K562 (cell line): Measurements from ENCODE around the gene LRRC3C. TPM values are rescaled to one million over a fixed set of nuclear protein-coding genes. Genes with fewer than 3 reads are reported as not detected.

Source experiments
- ATAC-seq: fragments of 200-7000 bp; cut with Tn5 transposase; 3 replicates; pipeline ENCODE4 v1.9.1; 2020; ENCODE audit warnings: moderate library complexity
- BruUV-seq: library from RNA; stranded (reverse); fragments of 400-500 nt; replicated peaks from 2 replicates; lab custom pipeline; 2021; lab: Mats Ljungman, UMichigan
- CTCF ChIA-PET: fragments of 300-600 bp; formaldehyde crosslinking; extraction: SDS; loops from one replicate; lab custom pipeline; 2021; ENCODE audit warnings: low intra/inter-chr PET ratio; lab: Yijun Ruan, JAX
- POLR2A ChIA-PET: fragments of 300-600, 350-650 bp; sonication (Branson Sonifier 250); formaldehyde crosslinking; extraction: SDS; loops from one replicate; lab custom pipeline; 2021; ENCODE audit warnings: antibody characterized with exemption, inconsistent platforms; lab: Yijun Ruan, JAX
- DNase-seq, 4 experiments: peaks; one replicate each; pipeline versions ENCODE4 v3.0.0 to v3.0.0-alpha.2; 2011 to 2018; ENCODE audit warnings: low spot score in 3 of 4, mixed read lengths in 3 of 4; ENCODE audit errors: extremely low read depth in 1 of 4
- FAIRE-seq: peaks from 2 replicates; lab custom pipeline; 2011; peaks lifted over from hg19 to GRCh38; lab: Jason Lieb, UNC
- H2AFZ ChIP-seq: 2 replicates; pipeline ENCODE4 v1.6.0; 2011; ENCODE audit warnings: low read depth, low read length, control low read depth, inconsistent platforms
- H3K27ac ChIP-seq: fragments of 200-600 bp; 3 replicates; pipeline ENCODE4 v1.8.0; 2011; ENCODE audit warnings: low read depth, mild to moderate bottlenecking, control low read depth, inconsistent platforms, low read length, moderate library complexity, mixed read lengths; ENCODE audit errors: extremely low read depth
- H3K27me3 ChIP-seq, 2 experiments: fragments of 300-600 bp in 1 of 2; 2 replicates in 1 of 2; 3 replicates in 1 of 2; pipeline versions ENCODE4 v1.6.0 to v1.8.0; 2011; ENCODE audit warnings: inconsistent platforms in 2 of 2, low read length in 2 of 2, mild to moderate bottlenecking in 1 of 2, mixed read lengths in 1 of 2, moderate library complexity in 1 of 2; ENCODE audit not compliant: control insufficient read depth in 2 of 2, insufficient read depth in 2 of 2
- H3K36me3 ChIP-seq: fragments of 300-600 bp; 3 replicates; pipeline ENCODE4 v1.8.0; 2011; ENCODE audit warnings: mild to moderate bottlenecking, low read length, inconsistent platforms; ENCODE audit not compliant: control insufficient read depth, insufficient read depth
- H3K4me1 ChIP-seq, 2 experiments: fragments of 200-600 bp in 1 of 2; replicated peaks in 1 of 2; 2 replicates in 1 of 2; 3 replicates in 1 of 2; pipeline versions ENCODE4 v1.5.1 to v1.8.0; 2011; ENCODE audit warnings: inconsistent platforms in 2 of 2, low read length in 2 of 2, mild to moderate bottlenecking in 1 of 2, mixed read lengths in 1 of 2, moderate library complexity in 1 of 2; ENCODE audit not compliant: control insufficient read depth in 2 of 2, insufficient read depth in 2 of 2
- H3K4me2 ChIP-seq: 2 replicates; pipeline ENCODE4 v1.6.1; 2011; ENCODE audit warnings: low read length, control low read depth, inconsistent platforms, mixed read lengths; ENCODE audit not compliant: insufficient read depth
- H3K4me3 ChIP-seq: fragments of 200-600 bp; sonication (generic), shearing (Covaris generic); 2 replicates; pipeline ENCODE4 v1.5.1; 2016; ENCODE audit warnings: control low read depth, inconsistent platforms
- H3K79me2 ChIP-seq: fragments of 200-600 bp; 3 replicates; pipeline ENCODE4 v1.8.0; 2011; ENCODE audit warnings: low read length, inconsistent platforms; ENCODE audit not compliant: control insufficient read depth, insufficient read depth
- H3K9ac ChIP-seq, 2 experiments: 2 replicates each; pipeline versions ENCODE4 v1.6.0 to v1.6.1; 2011; ENCODE audit warnings: low read depth in 2 of 2, low read length in 2 of 2, control low read depth in 1 of 2, inconsistent platforms in 1 of 2, mild to moderate bottlenecking in 1 of 2, mixed read lengths in 1 of 2; ENCODE audit not compliant: insufficient read depth in 1 of 2
- H3K9me1 ChIP-seq: one replicate; pipeline ENCODE4 v1.6.0; 2011; ENCODE audit warnings: inconsistent platforms, mild to moderate bottlenecking, low read length, moderate library complexity; ENCODE audit not compliant: control insufficient read depth, insufficient read depth
- H3K9me3 ChIP-seq: replicated peaks from 2 replicates; pipeline ENCODE4 v1.5.1; 2011; ENCODE audit warnings: low read depth, low read length, inconsistent platforms; ENCODE audit not compliant: control insufficient read depth, insufficient read depth
- H4K20me1 ChIP-seq: replicated peaks from 2 replicates; pipeline ENCODE4 v1.6.1; 2011; ENCODE audit warnings: low read length, inconsistent platforms, mixed read lengths; ENCODE audit not compliant: control insufficient read depth, insufficient read depth
- ARID2 ChIP-seq: fragments of 450-650 bp; IDR thresholded peaks from 2 replicates; pipeline ENCODE4 v1.6.1; 2017; ENCODE audit warnings: antibody characterized with exemption, mild to moderate bottlenecking
- C11orf30 ChIP-seq: fragments of 450-650 bp; IDR thresholded peaks from 2 replicates; pipeline ENCODE4 v1.6.1; 2016; ENCODE audit warnings: low read depth, mild to moderate bottlenecking
- DIDO1 ChIP-seq: fragments of 450-650 bp; IDR thresholded peaks from 2 replicates; pipeline ENCODE4 v1.6.1; 2016; ENCODE audit warnings: low read depth, missing biosample characterization, missing genetic modification characterization
- EGR1 ChIP-seq: fragments of 450-650 bp; conservative IDR thresholded peaks from 2 replicates; pipeline ENCODE4 v1.6.1; 2017; ENCODE audit warnings: mild to moderate bottlenecking
- EP300 ChIP-seq: IDR thresholded peaks from 2 replicates; pipeline ENCODE4 v1.6.1; 2012; ENCODE audit warnings: low read length, improper control_type of control experiment
- HMBOX1 ChIP-seq: sonication (generic); IDR thresholded peaks from 2 replicates; pipeline ENCODE4 v1.6.1; 2016
- KAT2B ChIP-seq: IDR thresholded peaks from one replicate; pipeline ENCODE4 v1.6.1; 2012; ENCODE audit warnings: low read depth, mild to moderate bottlenecking, control low read depth, inconsistent platforms, low read length, moderate library complexity
- MAFF ChIP-seq: IDR thresholded peaks from 2 replicates; pipeline ENCODE4 v1.6.1; 2012; ENCODE audit warnings: low read length, improper control_type of control experiment
- MAFG ChIP-seq: fragments of 450-650 bp; conservative IDR thresholded peaks from 2 replicates; pipeline ENCODE4 v1.6.1; 2016; ENCODE audit warnings: missing genetic modification characterization, missing compliant biosample characterization
- MAFK ChIP-seq: IDR thresholded peaks from 2 replicates; pipeline ENCODE4 v1.6.1; 2011; ENCODE audit warnings: low read length, improper control_type of control experiment
- NR1H2 ChIP-seq: sonication (generic); formaldehyde crosslinking; IDR thresholded peaks from 2 replicates; pipeline ENCODE4 v1.4.0; 2020; ENCODE audit warnings: mild to moderate bottlenecking, missing genetic modification reagents
- RCOR1 ChIP-seq, 2 experiments: IDR thresholded peaks; 2 replicates each; pipeline ENCODE4 v1.6.1; 2012; ENCODE audit warnings: low read depth in 2 of 2, low read length in 2 of 2, borderline replicate concordance in 1 of 2, improper control_type of control experiment in 1 of 2
- SNIP1 ChIP-seq: fragments of 450-650 bp; IDR thresholded peaks from 2 replicates; pipeline ENCODE4 v1.7.1; 2017; ENCODE audit warnings: low read depth, mild to moderate bottlenecking
- SNRNP70 ChIP-seq: fragments of 200-400 bp; formaldehyde crosslinking; optimal IDR thresholded peaks from 2 replicates; pipeline ENCODE3; 2017; ENCODE audit warnings: low read depth, low read length
- ZNF316 ChIP-seq: fragments of 450-650 bp; IDR thresholded peaks from 2 replicates; pipeline ENCODE4 v1.6.1; 2016
- ZZZ3 ChIP-seq: fragments of 450-650 bp; IDR thresholded peaks from 2 replicates; pipeline ENCODE4 v1.6.1; 2016; ENCODE audit warnings: antibody characterized with exemption, mild to moderate bottlenecking, moderate library complexity
- WGBS: fragments of 100-300 bp; shearing (Covaris generic); methylation state at CpG from one replicate; pipeline ENCODE4 v1.1.6; 2016; ENCODE audit warnings: low coverage, mixed read lengths; ENCODE audit not compliant: insufficient coverage; ENCODE audit errors: missing lambda C conversion rate; 5-methylcytosine and 5-hydroxymethylcytosine counted together
- in situ Hi-C: fragments of 300-500 bp; cut with MboI; formaldehyde crosslinking; loops from 4 replicates; pipeline ENCODE4 v1.15.0; 2018; ENCODE audit warnings: inconsistent platforms, mixed read lengths
- intact Hi-C: fragments of 100-400 bp; cut with micrococcal nuclease; formaldehyde crosslinking; loops from 2 replicates; pipeline ENCODE4 v1.14.2; 2022
- polyA plus RNA-seq, 8 experiments: library from polyadenylated mRNA; depleted of rRNA in 4 of 8; stranded (reverse) in 5 of 8; unstranded in 3 of 8; fragments of >200 nt; fragmentation: Nextera tagmentation in 2 of 8; fragmentation: Illumina TruSeq in 1 of 8; extraction: Ambion mirVana in 2 of 8; extraction: Trizol in 1 of 8; gene quantifications; 2 replicates each; pipeline versions ENCODE4 v1.2.1 to v1.2.3, GENCODE V29; 2011 to 2014; ENCODE audit warnings: inconsistent platforms in 1 of 8, missing spikeins in 1 of 8
- total RNA-seq, 7 experiments: library from RNA; depleted of rRNA in 6 of 7; stranded (reverse); fragments of >200 nt in 6 of 7; fragmentation: Illumina TruSeq in 2 of 7; extraction: Trizol in 2 of 7; gene quantifications; 2 replicates each; pipeline versions ENCODE4 v1.2.1 to v1.2.3, GENCODE V29; 2011 to 2021; ENCODE audit warnings: low replicate concordance in 1 of 7
- TF ChIP-seq, protein P1 (sequence below), 2 experiments: fragments of 150-350 bp in 1 of 2; IDR thresholded peaks; 2 replicates each; pipeline ENCODE4 v1.6.1; 2012 to 2016; ENCODE audit warnings: low read depth in 2 of 2, low read length in 2 of 2, mild to moderate bottlenecking in 1 of 2, moderate library complexity in 1 of 2

Gene LRRC3C
- total and polyA plus RNA-seq, 9 of the 15 experiments (the other 6 are each of a cell fraction or from before 2014, with no cell fraction given): not detected

GRCh38 chr17:39975801-39976200, 48.3 kb downstream of the LRRC3C start (continued):
- TF ChIP-seq NR1H2 (CRISPR knock-in tag): no peak
- TF ChIP-seq, protein P1, sequence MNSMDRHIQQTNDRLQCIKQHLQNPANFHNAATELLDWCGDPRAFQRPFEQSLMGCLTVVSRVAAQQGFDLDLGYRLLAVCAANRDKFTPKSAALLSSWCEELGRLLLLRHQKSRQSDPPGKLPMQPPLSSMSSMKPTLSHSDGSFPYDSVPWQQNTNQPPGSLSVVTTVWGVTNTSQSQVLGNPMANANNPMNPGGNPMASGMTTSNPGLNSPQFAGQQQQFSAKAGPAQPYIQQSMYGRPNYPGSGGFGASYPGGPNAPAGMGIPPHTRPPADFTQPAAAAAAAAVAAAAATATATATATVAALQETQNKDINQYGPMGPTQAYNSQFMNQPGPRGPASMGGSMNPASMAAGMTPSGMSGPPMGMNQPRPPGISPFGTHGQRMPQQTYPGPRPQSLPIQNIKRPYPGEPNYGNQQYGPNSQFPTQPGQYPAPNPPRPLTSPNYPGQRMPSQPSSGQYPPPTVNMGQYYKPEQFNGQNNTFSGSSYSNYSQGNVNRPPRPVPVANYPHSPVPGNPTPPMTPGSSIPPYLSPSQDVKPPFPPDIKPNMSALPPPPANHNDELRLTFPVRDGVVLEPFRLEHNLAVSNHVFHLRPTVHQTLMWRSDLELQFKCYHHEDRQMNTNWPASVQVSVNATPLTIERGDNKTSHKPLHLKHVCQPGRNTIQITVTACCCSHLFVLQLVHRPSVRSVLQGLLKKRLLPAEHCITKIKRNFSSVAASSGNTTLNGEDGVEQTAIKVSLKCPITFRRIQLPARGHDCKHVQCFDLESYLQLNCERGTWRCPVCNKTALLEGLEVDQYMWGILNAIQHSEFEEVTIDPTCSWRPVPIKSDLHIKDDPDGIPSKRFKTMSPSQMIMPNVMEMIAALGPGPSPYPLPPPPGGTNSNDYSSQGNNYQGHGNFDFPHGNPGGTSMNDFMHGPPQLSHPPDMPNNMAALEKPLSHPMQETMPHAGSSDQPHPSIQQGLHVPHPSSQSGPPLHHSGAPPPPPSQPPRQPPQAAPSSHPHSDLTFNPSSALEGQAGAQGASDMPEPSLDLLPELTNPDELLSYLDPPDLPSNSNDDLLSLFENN (IDR thresholded peaks at IDR 0.05; ENCODE audit: low read depth in 2 of 2, low read length in 2 of 2): no peak
- TF ChIP-seq KAT2B: no peak
- TF ChIP-seq EP300: no peak

- ChIA-PET CTCF (interaction anchor here (1.8 kb wide), 1 partner anchor 39 kb away, joined by 7 read pairs; no protein-coding TSS in a partner anchor), POLR2A (interaction anchor here (0.5 to 2.2 kb wide), 3 partner anchors 8 to 61 kb away, joined by 3 to 16 read pairs (median 8); partner anchors contain the start of gene GSDMB)
- Histone ChIP-seq H3K9me3 (no peaks in the 10 kb centered on the region), H3K27ac (no peak overlapping the region; the same call in 2 of the 3 replicates), H3K4me2 (peak overlapping the region; percentile 92), H3K9me1 (no peaks in the 10 kb centered on the region), H3K9ac (peak overlapping the region in 1 of 2 experiments; percentile 98; a peak in 1 of 4 replicates), H3K4me3 (no peak overlapping the region; the same call in 1 of the 2 replicates), H2AFZ (peak overlapping the region; percentile 97), H3K79me2 (peaks cover 32% of the 10 kb centered on the region), H4K20me1 (peaks cover 10% of the 10 kb centered on the region), H3K27me3 (no peaks in the 10 kb centered on the region), H3K36me3 (peaks cover 22% of the 10 kb centered on the region), H3K4me1 (peaks cover 5 to 12% of the 10 kb centered on the region in 2 experiments; a peak in 4 of 5 replicates)
- in situ Hi-C loops: no loop called here
- no TSS peak for BruUV-seq
- FAIRE-seq: no peak
- ATAC-seq: no peak
- no peak for DNase-seq
- WGBS: 43% methylated on average over 5 of the region's 5 CpGs
- intact Hi-C loops: no loop called here
- TF ChIP-seq SNIP1 (no peak), ARID2 (no peak), HMBOX1 (peak; percentile 37), MAFK (peak; percentile 60; the same call in 1 of the 2 replicates), EGR1 (no peak), MAFG (tag) (peak; percentile 75), ZZZ3 (no peak), RCOR1 (IDR thresholded peaks at IDR 0.05; ENCODE audit: borderline replicate concordance in 1 of 2, low read depth in 2 of 2, low read length in 2 of 2) (no peak), MAFF (peak; percentile 81), C11orf30 (peak; percentile 88), SNRNP70 (no peak), DIDO1 (tag) (no peak), ZNF316 (peak; percentile 92)
Measured at GRCh38 chr17:39979016-39979670, 51.6 kb downstream of the LRRC3C start.
